GM21529 (cell line): Measurements from ENCODE around the gene KPNA2.
"Not testable (repeated sequence)": the region's sequence is repeated elsewhere in the genome, so short reads cannot be mapped to it uniquely, and the experiment has no call there.

Experiments used
- ATAC-seq: cut with Tn5 transposase; IDR thresholded peaks from one replicate; pipeline ENCODE4 v1.9.1; 2021; ENCODE audit not compliant: unreplicated experiment

KPNA2 gene

DNA sequence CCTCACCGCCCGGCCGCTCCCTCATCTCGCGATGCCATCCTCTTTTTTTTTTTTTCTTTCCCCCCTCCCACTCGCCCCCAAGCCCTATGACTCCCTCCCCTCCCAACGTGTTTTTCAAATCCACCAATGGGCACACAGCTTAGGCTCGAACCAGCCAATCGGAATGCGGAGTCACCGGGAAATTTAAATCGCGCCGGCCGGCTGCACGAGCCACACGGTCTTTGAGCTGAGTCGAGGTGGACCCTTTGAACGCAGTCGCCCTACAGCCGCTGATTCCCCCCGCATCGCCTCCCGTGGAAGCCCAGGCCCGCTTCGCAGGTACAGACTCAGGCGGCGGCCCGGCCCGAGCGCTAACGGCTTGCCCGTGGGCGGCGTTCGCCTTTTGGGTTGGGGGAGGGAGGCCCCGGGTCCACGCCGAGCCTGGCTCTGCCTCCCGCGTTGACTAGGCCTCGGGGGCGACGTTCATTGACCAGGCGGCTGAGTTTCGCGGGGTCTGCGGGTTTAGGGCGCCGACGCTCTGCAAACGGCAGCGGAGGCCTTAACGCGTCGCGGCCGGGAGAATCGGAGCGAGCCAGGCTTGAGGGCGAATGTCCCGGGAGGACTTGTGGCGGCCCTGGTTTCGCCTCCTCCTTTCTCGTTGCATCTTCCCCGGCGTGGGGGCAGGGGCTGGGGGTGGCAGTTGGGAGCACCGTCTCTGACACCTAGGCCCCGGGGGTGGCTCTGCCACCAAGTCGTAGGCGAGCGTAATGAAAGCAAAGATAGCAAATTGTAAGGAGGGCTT, at the start of gene KPNA2:
Gene KPNA2 (plus strand): TSS at position 213 of the 781 bp plus-strand sequence. CDS start 1,398 bp downstream, outside the sequence.
- peak; percentile 91 for ATAC-seq

DNA sequence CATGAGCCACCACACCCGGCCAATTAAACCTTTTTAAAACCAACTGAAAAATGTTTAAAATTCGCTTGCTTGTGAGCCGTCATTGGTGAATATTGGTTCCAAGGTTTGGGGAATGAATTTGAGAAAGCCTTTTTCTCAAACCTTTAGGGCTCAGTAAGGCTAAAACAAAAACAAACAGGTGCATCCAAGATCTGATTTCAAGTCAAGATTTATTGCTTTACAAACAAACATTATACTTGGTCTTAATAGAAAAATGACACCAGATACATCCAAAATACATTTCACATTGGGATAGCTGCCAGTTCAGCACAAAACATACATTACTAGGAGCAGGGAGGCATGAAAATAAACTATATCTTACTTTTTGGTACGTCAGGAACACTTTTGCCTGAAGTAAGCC, 44.6 kb upstream of the KPNA2 start:
- ATAC-seq: no peak

GRCh38 chr17:67992548-67993152, 42.9 kb upstream of the KPNA2 start:
- peak; percentile 0 for ATAC-seq

DNA sequence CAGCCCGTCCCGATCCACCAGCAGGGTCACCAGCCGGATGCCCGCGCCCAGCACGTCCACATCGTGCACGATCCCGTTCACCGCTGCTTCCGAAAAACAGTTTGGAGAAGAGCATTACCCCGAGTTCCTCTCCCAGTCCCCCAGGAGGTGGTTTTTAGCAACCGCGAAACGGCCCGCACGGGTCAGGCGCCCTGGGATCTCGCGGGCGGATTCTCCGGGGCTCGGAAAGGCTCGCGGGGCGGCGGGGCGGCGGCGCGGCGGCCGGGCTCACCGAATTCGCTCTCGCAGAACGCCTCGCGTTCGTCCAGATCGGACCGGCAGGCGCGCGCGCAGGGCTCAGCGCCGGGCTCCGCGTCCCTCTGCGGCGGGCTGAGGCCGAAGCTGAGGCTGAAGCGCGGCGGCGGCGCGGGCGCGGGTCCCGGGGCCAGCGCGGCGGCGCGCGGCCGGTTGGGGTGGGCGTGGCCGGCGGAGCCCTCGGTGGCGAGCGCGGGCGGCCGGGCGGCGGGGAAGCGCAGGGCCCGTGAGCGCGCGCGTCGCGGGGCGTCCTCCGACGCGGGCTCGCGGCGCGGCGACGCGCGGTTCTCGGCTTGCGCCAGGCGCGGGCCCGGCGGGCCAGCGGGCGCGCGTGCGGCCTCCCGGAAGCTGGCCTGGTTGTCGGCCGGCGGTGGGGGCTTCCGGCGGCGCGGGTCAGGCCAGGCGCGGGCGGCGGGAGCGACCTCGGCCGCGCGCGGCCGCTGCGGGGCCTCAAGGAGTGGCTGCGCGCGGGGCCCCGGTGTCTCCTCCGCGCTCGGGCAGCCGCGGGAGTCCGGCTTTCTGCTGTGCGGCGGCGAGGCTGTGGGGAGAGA, 42.2 kb upstream of the KPNA2 start:
- peak; percentile 75 for ATAC-seq

GRCh38 chr17:67993998-67994361, 41.6 kb upstream of the KPNA2 start:
- ATAC-seq: peak; percentile 11

- ATAC-seq: no peak
Observed at GRCh38 chr17:67994817-67995569, 40.5 kb upstream of the KPNA2 start.

DNA sequence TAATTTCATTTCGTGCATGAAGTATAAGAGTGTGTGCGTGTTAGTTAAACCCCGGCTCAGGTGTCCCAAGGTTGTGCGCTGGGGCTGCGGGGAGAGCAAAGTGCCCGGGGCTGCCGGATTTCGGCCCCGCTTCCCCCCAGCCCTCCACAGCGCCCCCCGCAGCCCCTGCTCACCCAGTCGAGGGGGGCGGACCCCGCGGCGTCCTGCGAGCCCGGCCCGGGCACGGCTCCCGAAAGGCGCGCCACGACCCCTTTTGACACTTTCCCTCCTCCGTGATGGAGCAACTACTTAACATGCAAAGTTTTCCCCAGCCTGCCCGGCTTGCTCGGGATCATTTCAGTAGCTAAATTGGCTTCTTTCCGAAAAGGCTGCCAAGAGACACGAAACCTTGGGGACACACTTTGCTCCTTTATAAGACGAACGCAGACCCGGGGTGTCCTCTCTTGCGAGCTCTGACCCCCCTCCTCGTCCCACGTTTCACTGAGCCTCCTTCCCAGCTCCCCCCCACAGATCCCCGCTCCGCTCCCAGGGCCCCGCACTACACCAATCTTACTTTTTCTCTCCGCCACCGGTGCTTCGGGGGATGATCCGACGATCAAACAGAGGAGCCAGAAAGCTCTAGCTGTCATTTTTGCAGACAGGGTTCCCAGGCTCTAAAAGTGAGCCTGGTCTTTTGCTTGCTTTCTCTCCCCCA, 39.8 kb upstream of the KPNA2 start:
- no peak for ATAC-seq

DNA sequence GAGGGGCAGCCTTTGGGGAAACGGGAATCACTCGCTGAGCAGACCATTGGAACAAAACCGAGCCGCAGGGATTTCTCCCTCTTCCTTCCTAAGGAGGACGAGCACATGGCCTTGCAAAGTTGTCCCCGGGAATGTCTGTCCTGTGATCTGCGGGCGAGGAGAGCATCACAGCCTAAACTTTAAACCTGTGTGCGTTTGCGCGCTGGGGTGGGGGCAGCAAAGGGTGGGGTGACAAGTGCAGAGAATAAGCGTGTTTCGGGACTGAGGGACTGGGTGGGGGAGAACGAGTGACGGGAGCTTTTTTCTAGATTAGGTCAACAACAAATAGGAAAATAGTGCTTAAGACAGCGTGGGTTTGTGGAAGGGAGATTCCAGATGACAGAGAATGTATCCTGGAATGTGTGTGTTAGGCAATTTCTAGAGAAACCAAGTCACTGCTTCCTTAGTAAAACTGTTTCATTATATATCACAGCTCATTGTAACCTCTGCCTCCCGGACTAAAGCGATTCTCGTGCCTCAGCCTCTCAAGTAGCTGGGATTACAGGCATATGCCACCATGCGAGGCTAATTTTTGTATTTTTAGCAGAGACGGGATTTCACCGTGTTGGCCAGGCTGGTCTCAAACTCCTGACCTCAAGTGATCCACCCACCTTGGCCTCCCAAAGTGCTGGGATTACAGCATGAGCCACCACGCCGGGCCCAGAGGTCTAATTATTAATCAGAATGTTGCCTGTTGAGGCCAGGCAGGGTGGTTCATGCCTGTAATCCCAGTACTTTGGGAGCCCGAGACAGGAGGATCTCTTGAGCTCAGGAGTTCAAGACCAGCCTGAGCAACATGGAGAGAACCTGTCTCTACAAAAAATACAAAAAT, 39.0 kb upstream of the KPNA2 start, which contains the start of gene C17orf58:
Gene C17orf58 (minus strand): TSS at position 169 of the 871 bp plus-strand sequence. CDS start 271 bp downstream, outside the sequence.
- ATAC-seq: not testable (repeated sequence)

- no peak for ATAC-seq
Observed at GRCh38 chr17:67998466-67998865, 37.1 kb upstream of the KPNA2 start.

DNA sequence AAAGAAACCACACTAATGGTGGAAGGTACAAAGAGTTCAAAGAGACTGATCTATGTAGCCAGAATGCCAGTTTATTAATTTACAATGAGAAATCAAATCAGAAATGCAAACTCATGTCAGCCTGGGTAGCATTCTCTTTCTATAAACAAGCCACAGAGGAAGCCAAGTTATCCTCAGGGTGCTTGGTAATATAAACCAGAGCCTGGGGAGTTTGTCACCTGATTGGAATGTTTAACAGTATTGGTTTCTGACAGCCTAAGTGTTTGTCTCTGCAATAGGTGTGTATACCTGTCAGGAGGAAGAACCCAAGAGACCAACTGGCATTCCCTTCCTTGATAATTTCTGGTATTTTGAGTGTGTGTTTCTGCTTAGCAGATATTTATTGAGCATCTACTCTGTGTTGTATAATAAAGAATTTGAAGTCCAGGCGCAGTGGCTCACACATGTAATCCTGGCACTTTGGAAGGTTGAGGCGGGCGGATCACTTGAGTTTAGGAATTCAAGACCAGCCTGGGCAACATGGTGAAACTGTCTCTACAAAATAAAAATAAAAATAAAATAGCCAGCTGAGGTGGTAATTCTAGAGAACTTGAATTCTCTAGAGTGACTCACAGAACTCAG, 36.1 kb upstream of the KPNA2 start:
- ATAC-seq: no peak

GRCh38 chr17:68004201-68004600, 31.3 kb upstream of the KPNA2 start:
- ATAC-seq: no peak

DNA sequence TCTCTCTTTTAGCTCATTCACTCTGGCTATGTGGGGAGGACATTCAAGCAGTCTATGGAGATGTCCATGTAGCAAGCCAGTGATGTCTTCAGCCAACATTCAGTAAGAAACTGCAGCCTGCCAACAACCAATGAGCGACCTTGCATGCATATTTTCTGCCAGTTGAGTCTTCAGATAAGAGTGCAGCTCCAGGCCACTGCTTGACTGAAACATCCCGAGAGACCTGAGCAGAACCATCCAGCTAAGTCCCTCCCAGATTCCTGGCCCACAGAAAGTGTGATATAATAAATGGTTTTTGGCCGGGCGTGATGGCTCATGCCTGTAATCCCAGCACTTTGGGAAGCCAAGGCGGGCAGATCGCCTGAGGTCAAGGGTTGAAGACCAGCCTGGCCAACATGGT, 28.7 kb upstream of the KPNA2 start:
- no peak for ATAC-seq

GRCh38 chr17:68011199-68011665, 24.3 kb upstream of the KPNA2 start:
- ATAC-seq: peak; percentile 68

DNA sequence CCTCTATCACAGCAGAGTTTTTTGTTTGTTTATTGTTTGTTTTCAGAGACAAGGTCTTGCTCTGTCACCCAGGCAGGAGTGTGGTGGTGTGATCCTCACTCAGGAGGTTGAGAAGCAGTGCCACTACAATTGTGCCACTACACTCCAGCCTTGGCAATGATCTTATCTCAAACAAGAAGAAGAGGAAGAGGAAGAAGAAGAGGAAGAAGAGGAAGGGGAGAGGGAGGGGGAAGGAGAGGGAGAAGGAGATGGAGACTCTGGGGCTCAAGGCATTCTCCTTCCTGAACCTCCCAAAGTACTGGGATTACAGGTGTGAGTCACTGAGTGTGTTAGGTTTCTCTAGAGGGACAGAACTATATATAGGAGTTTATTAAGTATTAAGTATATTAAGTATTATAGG, 22.1 kb upstream of the KPNA2 start:
- ATAC-seq: no peak

GRCh38 chr17:68015081-68015723, 20.3 kb upstream of the KPNA2 start:
- ATAC-seq: no peak

DNA sequence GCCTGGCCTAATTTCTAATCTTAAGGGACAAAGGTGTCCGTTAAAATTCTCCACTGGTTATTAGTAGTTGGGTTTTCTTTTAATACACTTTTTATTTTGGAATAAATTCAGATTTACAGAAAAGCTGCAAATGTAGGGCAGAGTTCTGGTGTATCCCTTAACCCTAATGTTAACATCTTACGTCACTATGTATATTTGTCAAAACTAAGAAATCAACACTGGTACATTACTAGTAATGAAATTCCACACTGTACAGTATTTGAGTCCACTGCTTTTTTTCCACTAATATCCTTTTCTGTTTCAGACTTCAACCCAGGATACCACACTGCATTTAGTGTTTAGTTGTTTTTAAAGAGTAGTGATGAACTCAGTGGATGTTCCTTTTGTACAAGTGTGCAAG, 18.7 kb upstream of the KPNA2 start:
- ATAC-seq: no peak

DNA sequence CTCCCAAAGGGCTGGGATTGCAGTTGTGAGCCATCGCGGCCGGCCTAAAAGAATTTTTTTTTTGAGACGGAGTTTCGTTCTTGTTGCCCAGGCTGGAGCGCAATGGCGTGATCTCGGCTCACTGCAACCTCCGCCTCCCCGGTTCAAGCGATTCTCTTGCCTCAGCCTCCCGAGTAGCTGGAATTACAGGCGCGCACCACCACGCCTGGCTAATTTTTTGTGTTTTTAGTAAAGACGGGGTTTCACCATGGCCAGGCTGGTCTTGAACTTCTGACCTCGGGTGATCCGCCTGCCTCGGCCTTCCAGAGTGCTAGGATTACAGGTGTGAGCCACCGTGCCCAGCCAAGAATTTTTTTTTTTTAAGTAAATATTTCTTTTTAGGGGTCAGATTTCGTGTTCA, 17.0 kb upstream of the KPNA2 start:
- ATAC-seq: not testable (repeated sequence)

DNA sequence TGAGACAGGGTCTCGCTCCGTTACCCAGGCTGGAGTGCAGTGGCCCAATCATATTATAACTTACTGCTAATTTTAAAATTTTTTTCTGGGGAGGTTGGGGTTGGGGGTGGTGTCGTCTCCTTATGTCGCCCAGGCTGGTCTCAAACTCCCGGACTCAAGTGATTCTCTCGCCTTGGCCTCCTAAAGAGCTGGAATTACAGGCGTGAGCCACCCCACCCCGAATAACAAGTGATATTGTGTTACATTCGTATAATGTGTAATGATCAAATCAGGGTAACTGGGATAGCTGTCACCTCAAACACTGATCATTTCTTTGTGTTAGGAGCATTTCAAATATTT, 16.2 kb upstream of the KPNA2 start:
- ATAC-seq: no peak
